Upper lobe of right lung (tissue), 1 donor: ENCODE data around the gene CHST7. TPM values are rescaled to one million over a fixed set of nuclear protein-coding genes. Genes with fewer than 3 reads are reported as not detected.

Source experiments
- ATAC-seq: fragments of 200-7000 bp; cut with Tn5 transposase; one replicate; pipeline ENCODE4 v1.9.1; 2020; ENCODE audit warnings: mild to moderate bottlenecking, moderate library complexity
- DNase-seq: peaks from one replicate; pipeline ENCODE4 v3.0.0-alpha.2; 2020
- H3K27ac ChIP-seq: fragments of 200-600 bp; one replicate; pipeline ENCODE4 v1.8.0; 2022
- H3K27me3 ChIP-seq: fragments of 200-600 bp; one replicate; pipeline ENCODE4 v1.8.0; 2022; ENCODE audit warnings: mild to moderate bottlenecking
- H3K36me3 ChIP-seq: fragments of 200-600 bp; one replicate; pipeline ENCODE4 v1.8.0; 2022
- H3K4me1 ChIP-seq: fragments of 200-600 bp; one replicate; pipeline ENCODE4 v1.8.0; 2022
- H3K4me3 ChIP-seq: fragments of 200-600 bp; one replicate; pipeline ENCODE4 v1.8.0; 2022; ENCODE audit warnings: mild to moderate bottlenecking
- H3K9me3 ChIP-seq: fragments of 200-600 bp; one replicate; pipeline ENCODE4 v1.8.0; 2022
- intact Hi-C: fragments of 100-400 bp; cut with DNase I; formaldehyde crosslinking; loops from one replicate; pipeline ENCODE4 v1.11.0; 2022
- total RNA-seq: library from RNA; stranded (reverse); fragmentation: NEBNext Ultra II Directional; extraction: Animal tissue kit (Norgen Biotek cat#: 25700); gene quantifications from one replicate; pipeline ENCODE4 v1.2.1, GENCODE V29; 2021
- TF ChIP-seq, protein P1 (sequence below): fragments of 200-600 bp; IDR thresholded peaks from one replicate; pipeline ENCODE4 v1.8.0; 2022; ENCODE audit warnings: antibody characterized with exemption
- donor health status: DM: no; HTN: yes; CAD: no; lungs with severe emphysema.

CHST7 gene
- total RNA-seq, 1 donor from 2014 or later, result 7.5 TPM

DNA sequence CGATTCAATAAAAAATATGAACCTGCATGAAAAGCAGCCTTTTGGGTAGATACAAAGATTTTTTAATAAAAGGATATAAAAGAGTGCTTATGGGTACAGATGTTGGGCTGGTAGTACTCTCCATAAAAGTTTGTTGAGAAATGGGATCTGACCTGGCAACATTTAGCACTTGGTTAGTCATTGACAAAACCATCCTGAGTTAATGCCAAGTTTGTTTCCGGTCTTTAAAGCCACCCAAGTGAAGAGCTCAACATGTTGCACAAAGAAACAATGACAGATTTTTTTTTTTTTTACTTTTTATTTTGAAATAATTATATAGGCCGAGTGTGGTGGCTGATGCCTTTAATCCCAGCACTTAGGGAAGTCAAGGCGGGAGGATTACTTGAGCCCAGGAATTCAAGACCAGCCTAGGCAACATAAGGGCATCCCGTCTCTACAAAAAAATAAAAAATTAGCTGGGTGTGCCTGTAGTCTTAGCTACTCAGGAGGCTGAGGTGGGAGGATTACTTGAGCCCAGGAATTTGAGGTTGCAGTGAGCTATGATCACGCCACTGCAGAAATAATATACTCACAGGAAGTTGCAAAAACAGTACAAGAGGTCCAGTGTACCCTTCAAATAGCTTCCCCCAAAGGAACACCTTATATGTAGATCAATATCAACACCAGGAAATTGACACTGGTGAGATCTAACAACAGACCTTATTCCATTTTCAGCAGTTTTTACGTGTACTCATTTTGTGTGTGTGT, 16.6 kb downstream of the CHST7 start:
- no peak overlapping the region for H3K27ac ChIP-seq
- intact Hi-C loops, result no loop called here
- TF ChIP-seq, protein P1, sequence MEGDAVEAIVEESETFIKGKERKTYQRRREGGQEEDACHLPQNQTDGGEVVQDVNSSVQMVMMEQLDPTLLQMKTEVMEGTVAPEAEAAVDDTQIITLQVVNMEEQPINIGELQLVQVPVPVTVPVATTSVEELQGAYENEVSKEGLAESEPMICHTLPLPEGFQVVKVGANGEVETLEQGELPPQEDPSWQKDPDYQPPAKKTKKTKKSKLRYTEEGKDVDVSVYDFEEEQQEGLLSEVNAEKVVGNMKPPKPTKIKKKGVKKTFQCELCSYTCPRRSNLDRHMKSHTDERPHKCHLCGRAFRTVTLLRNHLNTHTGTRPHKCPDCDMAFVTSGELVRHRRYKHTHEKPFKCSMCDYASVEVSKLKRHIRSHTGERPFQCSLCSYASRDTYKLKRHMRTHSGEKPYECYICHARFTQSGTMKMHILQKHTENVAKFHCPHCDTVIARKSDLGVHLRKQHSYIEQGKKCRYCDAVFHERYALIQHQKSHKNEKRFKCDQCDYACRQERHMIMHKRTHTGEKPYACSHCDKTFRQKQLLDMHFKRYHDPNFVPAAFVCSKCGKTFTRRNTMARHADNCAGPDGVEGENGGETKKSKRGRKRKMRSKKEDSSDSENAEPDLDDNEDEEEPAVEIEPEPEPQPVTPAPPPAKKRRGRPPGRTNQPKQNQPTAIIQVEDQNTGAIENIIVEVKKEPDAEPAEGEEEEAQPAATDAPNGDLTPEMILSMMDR, result no peak
- DNase-seq (no peak), ATAC-seq (no peak)
- no peaks in the 10 kb centered on the region for H3K4me1 ChIP-seq
- no peaks in the 10 kb centered on the region for H3K9me3 ChIP-seq
- H3K4me3 ChIP-seq, result no peak overlapping the region
- H3K36me3 ChIP-seq, result no peaks in the 10 kb centered on the region
- no peaks in the 10 kb centered on the region for H3K27me3 ChIP-seq

DNA sequence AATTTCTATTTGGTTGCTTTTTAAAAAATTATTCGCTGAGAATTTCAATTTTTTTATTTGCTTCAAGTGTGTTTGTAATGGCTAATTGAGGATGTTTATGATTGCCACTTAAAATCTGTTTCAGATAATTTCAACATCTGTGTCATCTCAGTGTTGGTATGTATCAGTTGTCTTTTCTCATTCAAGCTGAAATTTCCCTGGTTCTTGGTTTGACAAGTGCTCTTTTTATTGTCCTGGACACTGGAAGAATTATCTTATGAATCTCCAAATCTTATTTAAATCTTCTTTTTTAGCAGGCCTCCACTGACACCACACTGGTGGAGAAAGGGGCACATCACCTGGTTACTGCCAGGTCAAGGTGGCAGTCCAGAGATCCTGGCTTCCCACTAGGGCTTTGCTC, 21.5 kb downstream of the CHST7 start:
- no peaks in the 10 kb centered on the region for H3K36me3 ChIP-seq
- ATAC-seq (no peak), DNase-seq (no peak)
- intact Hi-C loops, result no loop called here
- no peaks in the 10 kb centered on the region for H3K4me1 ChIP-seq
- TF ChIP-seq, protein P1, result no peak
- no peak overlapping the region for H3K4me3 ChIP-seq
- no peaks in the 10 kb centered on the region for H3K9me3 ChIP-seq
- no peak overlapping the region for H3K27ac ChIP-seq
- H3K27me3 ChIP-seq, result no peaks in the 10 kb centered on the region

DNA sequence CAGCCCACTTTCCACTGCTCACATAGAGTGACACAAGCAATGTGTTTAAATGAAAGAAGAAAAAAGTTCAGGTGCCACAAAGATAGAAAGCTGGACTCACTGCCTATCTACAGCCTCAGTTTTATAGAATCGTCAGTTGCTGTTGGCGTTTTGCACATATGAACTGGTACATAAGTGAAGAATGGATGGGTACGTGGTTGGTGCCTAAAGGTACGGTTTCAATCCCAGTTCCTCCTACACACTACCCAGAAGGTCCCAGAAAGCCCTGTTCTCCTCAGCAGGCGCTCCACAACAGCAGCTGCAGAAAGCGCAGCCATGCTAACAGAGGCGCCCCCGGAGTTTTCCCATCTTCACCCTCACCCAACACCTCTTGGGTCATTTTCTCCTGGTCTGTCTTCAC, 23.6 kb downstream of the CHST7 start:
- Histone ChIP-seq H3K4me1 (no peaks in the 10 kb centered on the region), H3K27me3 (no peaks in the 10 kb centered on the region), H3K36me3 (no peaks in the 10 kb centered on the region), H3K27ac (no peak overlapping the region), H3K4me3 (no peak overlapping the region), H3K9me3 (no peaks in the 10 kb centered on the region)
- DNase-seq (no peak), ATAC-seq (no peak)
- intact Hi-C loops, result no loop called here
- TF ChIP-seq, protein P1, result no peak

DNA sequence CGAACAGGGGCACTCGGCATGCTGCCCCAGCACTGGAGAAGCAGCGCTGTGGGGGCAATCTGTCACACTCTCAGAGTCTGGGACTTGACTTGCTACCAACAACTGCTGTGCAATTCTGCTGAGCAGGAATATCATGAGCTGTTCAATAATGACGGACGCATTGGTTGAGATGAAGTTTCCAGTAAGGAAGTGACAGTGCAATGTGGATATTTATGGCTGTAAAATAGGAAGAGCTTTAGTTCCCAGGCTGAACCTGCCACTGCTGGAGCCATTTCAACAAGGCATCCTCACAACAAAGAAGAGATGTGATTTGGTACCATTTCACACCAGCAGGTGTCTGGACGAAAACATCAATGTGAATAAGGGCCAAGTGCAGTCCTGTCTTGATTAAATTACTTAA, 24.2 kb downstream of the CHST7 start:
- no peaks in the 10 kb centered on the region for H3K9me3 ChIP-seq
- no peak overlapping the region for H3K27ac ChIP-seq
- no peaks in the 10 kb centered on the region for H3K4me1 ChIP-seq
- DNase-seq (no peak), ATAC-seq (no peak)
- TF ChIP-seq, protein P1, result no peak
- intact Hi-C loops, result no loop called here
- H3K27me3 ChIP-seq, result no peaks in the 10 kb centered on the region
- no peaks in the 10 kb centered on the region for H3K36me3 ChIP-seq
- no peak overlapping the region for H3K4me3 ChIP-seq

DNA sequence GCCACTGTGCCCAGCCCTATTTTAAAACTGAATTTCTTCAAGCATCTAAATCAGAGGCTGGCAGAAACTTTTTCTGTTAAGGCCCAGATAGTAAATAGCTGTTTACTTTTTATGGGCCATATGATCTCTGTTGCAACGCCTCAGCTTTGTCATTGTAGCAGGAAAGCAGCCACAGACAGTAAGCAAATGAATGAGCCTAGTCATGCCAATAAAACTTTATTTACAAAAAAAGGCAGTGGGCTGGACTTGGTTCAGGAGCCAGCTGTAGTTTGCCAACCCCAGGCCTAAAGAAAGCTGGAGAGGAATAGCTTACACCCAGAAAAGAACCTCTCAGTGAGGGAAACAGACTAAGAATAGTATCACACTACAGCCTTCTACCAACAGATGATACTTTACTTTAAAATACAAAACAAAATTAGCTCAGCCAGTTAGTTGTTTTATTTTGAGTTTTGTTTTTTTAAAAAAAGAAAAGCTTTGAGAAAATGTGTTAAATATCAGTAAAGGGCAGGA, 25.5 kb downstream of the CHST7 start:
- intact Hi-C loops, result no loop called here
- ATAC-seq (no peak), DNase-seq (no peak)
- Histone ChIP-seq H3K36me3 (no peaks in the 10 kb centered on the region), H3K9me3 (no peaks in the 10 kb centered on the region), H3K27me3 (no peaks in the 10 kb centered on the region), H3K27ac (no peak overlapping the region), H3K4me3 (no peak overlapping the region), H3K4me1 (no peaks in the 10 kb centered on the region)
- TF ChIP-seq, protein P1, result no peak
